Measurements from ENCODE around the gene TRABD2B.

- no peak for TF ChIP-seq EZH2phosphoT487 (IDR thresholded peaks at IDR 0.05; ENCODE audit: borderline replicate concordance, low read length)
- TF ChIP-seq CTCF (IDR thresholded peaks at IDR 0.05; ENCODE audit: low read depth, low read length, poor library complexity, severe bottlenecking) = peak; percentile 83
These were observed 271.0 kb downstream of the TRABD2B start for GRCh38 chr1:47725992-47726855.
